Stimulated activated naive CD8-positive, alpha-beta T cell treated with anti-CD3 and anti-CD28 coated beads, Interleukin-15, Interleukin-2, amounts not matched to agents 100 U/mL and 50 U/mL, for 24 hours (primary cell): ENCODE measurements around the gene MBOAT2.
"Not testable (repeated sequence)": the region's sequence is repeated elsewhere in the genome, so short reads cannot be mapped to it uniquely, and the experiment has no call there.

ENCODE experiments used
- ATAC-seq: fragments of 150-1000 bp; cut with Tn5 transposase; one replicate; pipeline ENCODE4 v1.10.0; 2021
- DNase-seq: peaks from one replicate; pipeline ENCODE4 v3.0.0; 2021

The MBOAT2 gene

GRCh38 chr2:8895087-8895912 lies 108.2 kb downstream of the MBOAT2 start:
- DNase-seq, ATAC-seq: not testable (repeated sequence)

GRCh38 chr2:8893978-8894820 lies 109.3 kb downstream of the MBOAT2 start:
- ATAC-seq (no peak), DNase-seq (no peak)

GRCh38 chr2:8893474-8893873 lies 110.0 kb downstream of the MBOAT2 start:
- ATAC-seq: no peak
- no peak for DNase-seq

GRCh38 chr2:8892111-8892510 lies 111.4 kb downstream of the MBOAT2 start:
- ATAC-seq (no peak), DNase-seq (no peak)

GRCh38 chr2:8889978-8890377 lies 113.5 kb downstream of the MBOAT2 start:
- DNase-seq (no peak), ATAC-seq (no peak)

- DNase-seq: no peak
- ATAC-seq: no peak
Measured at GRCh38 chr2:8888963-8889362, 114.5 kb downstream of the MBOAT2 start.

GRCh38 chr2:8886876-8887275 lies 116.6 kb downstream of the MBOAT2 start:
- DNase-seq (no peak), ATAC-seq (no peak)

- ATAC-seq (no peak), DNase-seq (no peak)
Measured at GRCh38 chr2:8886202-8886518, 117.3 kb downstream of the MBOAT2 start.

GRCh38 chr2:8885449-8886201 lies 117.9 kb downstream of the MBOAT2 start:
- no peak for DNase-seq
- no peak for ATAC-seq

GRCh38 chr2:8884812-8885211 lies 118.7 kb downstream of the MBOAT2 start:
- DNase-seq (no peak), ATAC-seq (no peak)

- no peak for DNase-seq
Measured at GRCh38 chr2:8882094-8882493, 121.4 kb downstream of the MBOAT2 start.

GRCh38 chr2:8877894-8878293 lies 125.6 kb downstream of the MBOAT2 start:
- no peak for ATAC-seq

More at GRCh38 chr2:8882094-8882493, 121.4 kb downstream of the MBOAT2 start:
- ATAC-seq: no peak

GRCh38 chr2:8877332-8877731 lies 126.2 kb downstream of the MBOAT2 start:
- ATAC-seq (no peak), DNase-seq (no peak)

More at GRCh38 chr2:8877894-8878293, 125.6 kb downstream of the MBOAT2 start:
- no peak for DNase-seq

GRCh38 chr2:8876628-8877027 lies 126.9 kb downstream of the MBOAT2 start:
- ATAC-seq (no peak), DNase-seq (no peak)

- no peak for ATAC-seq
- no peak for DNase-seq
Measured at GRCh38 chr2:8872821-8873432, 130.6 kb downstream of the MBOAT2 start.

GRCh38 chr2:8870441-8870840 lies 133.0 kb downstream of the MBOAT2 start:
- DNase-seq: no peak
- no peak for ATAC-seq

- ATAC-seq (no peak), DNase-seq (no peak)
Measured at GRCh38 chr2:8867363-8867762, 136.1 kb downstream of the MBOAT2 start.

- no peak for DNase-seq
- ATAC-seq: no peak
Measured at GRCh38 chr2:8863331-8863953, 140.0 kb downstream of the MBOAT2 start.

- ATAC-seq: no peak
Measured at GRCh38 chr2:8862230-8862629, 141.3 kb downstream of the MBOAT2 start.

GRCh38 chr2:8861797-8862196 lies 141.7 kb downstream of the MBOAT2 start:
- DNase-seq (no peak), ATAC-seq (no peak)

More at GRCh38 chr2:8862230-8862629, 141.3 kb downstream of the MBOAT2 start:
- no peak for DNase-seq

GRCh38 chr2:8860239-8860638 lies 143.2 kb downstream of the MBOAT2 start:
- ATAC-seq: no peak

GRCh38 chr2:8858910-8859309 lies 144.6 kb downstream of the MBOAT2 start:
- no peak for ATAC-seq
- DNase-seq: no peak

More at GRCh38 chr2:8860239-8860638, 143.2 kb downstream of the MBOAT2 start:
- no peak for DNase-seq
